Uterus (tissue), 2 donors: ENCODE data around the gene FZD8.

ENCODE experiments used
- POLR2A ChIP-seq, 2 donors: fragments of 450-650 bp; IDR thresholded peaks; one replicate each; pipeline ENCODE4 v1.6.1; 2016; ENCODE audit warnings: antibody characterized with exemption in 2 of 2, mild to moderate bottlenecking in 1 of 2, moderate library complexity in 1 of 2
- TF ChIP-seq, protein P1 (sequence below), 4 experiments: fragments of 200-600 bp in 2 of 4; fragments of 450-650 bp in 2 of 4; sonication (generic) in 2 of 4; IDR thresholded peaks; one replicate each; pipeline ENCODE4 v1.5.1; 2016 to 2019; ENCODE audit warnings: antibody characterized with exemption in 4 of 4, mild to moderate bottlenecking in 2 of 4, moderate library complexity in 1 of 4

DNA sequence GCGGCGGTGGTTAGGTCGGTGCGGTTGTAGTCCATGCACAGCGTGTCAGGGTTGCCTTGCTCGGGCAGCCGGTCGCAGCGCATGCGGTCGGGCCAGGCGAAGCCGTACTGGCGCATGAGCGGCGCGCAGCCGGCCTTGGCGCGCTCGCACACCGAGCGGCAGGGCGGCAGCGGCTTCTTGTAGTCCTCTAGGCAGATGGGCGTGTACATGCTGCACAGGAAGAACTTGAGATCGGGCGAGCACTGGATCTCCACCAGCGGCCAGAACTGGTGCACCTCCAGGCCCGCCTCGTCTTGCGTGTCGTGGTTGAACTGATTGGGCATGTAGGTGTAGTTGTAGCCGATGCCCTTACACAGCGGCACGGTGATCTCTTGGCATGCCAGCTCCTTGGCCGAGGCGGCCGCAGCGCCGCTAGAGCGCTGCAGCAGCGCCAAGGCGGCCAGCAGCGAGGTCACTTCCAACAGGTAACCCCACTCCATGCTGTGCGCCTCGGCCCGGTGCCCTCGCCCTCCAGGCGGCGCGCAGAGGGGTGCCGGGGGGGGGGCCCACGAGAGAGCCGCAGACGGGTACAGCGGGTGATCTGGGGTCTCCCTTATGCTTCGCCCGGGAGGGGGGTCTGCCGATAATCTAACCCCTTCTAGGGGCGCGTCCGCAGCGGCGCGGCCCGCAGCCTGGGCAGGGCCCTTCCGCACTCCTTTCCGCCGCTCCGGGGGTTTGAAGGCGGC lies 983 bp downstream of the FZD8 start:
- TF ChIP-seq, protein P1, sequence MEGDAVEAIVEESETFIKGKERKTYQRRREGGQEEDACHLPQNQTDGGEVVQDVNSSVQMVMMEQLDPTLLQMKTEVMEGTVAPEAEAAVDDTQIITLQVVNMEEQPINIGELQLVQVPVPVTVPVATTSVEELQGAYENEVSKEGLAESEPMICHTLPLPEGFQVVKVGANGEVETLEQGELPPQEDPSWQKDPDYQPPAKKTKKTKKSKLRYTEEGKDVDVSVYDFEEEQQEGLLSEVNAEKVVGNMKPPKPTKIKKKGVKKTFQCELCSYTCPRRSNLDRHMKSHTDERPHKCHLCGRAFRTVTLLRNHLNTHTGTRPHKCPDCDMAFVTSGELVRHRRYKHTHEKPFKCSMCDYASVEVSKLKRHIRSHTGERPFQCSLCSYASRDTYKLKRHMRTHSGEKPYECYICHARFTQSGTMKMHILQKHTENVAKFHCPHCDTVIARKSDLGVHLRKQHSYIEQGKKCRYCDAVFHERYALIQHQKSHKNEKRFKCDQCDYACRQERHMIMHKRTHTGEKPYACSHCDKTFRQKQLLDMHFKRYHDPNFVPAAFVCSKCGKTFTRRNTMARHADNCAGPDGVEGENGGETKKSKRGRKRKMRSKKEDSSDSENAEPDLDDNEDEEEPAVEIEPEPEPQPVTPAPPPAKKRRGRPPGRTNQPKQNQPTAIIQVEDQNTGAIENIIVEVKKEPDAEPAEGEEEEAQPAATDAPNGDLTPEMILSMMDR (IDR thresholded peaks at IDR 0.05) = no peak
- no peak for TF ChIP-seq POLR2A (IDR thresholded peaks at IDR 0.05)
